Spleen (tissue), 11 donors: ENCODE data around the gene ZNF575. TPM values are rescaled to one million over a fixed set of nuclear protein-coding genes. Genes with fewer than 3 reads are reported as not detected.

ENCODE experiments used
- DNase-seq: peaks from one replicate; pipeline ENCODE4 v3.0.0-alpha.2; 2020
- H3K27ac ChIP-seq, 8 donors: fragments of 200-600 bp; sonication (generic) in 7 of 8; 1 replicate in 4 of 8; 2 replicates in 4 of 8; pipeline versions ENCODE4 v1.5.0 to v1.8.0; 2016 to 2021; ENCODE audit warnings: inconsistent platforms in 4 of 8, mild to moderate bottlenecking in 4 of 8, moderate library complexity in 1 of 8
- H3K27me3 ChIP-seq, 7 donors: fragments of 200-600 bp; sonication (generic) in 6 of 7; replicated peaks in 1 of 7; 1 replicate in 4 of 7; 2 replicates in 3 of 7; pipeline versions ENCODE4 v1.5.0 to v1.8.0; 2016 to 2021; ENCODE audit warnings: inconsistent platforms in 3 of 7, mild to moderate bottlenecking in 1 of 7
- H3K36me3 ChIP-seq, 6 donors: fragments of 200-600 bp; sonication (generic) in 5 of 6; 1 replicate in 4 of 6; 2 replicates in 2 of 6; pipeline versions ENCODE4 v1.5.0 to v1.8.0; 2016 to 2021; ENCODE audit warnings: inconsistent platforms in 2 of 6
- H3K4me1 ChIP-seq, 6 donors: fragments of 200-600 bp; sonication (generic) in 5 of 6; 1 replicate in 3 of 6; 2 replicates in 3 of 6; pipeline versions ENCODE4 v1.5.0 to v1.8.0; 2016 to 2021; ENCODE audit warnings: inconsistent platforms in 3 of 6
- H3K4me3 ChIP-seq, 8 donors: fragments of 200-600 bp; sonication (generic) in 7 of 8; 1 replicate in 4 of 8; 2 replicates in 4 of 8; pipeline versions ENCODE4 v1.5.0 to v1.8.0; 2016 to 2021; ENCODE audit warnings: inconsistent platforms in 4 of 8, mild to moderate bottlenecking in 4 of 8, moderate library complexity in 2 of 8
- H3K9me3 ChIP-seq, 8 donors: fragments of 200-600 bp; sonication (generic) in 7 of 8; 1 replicate in 4 of 8; 2 replicates in 4 of 8; pipeline versions ENCODE4 v1.5.0 to v1.8.0; 2016 to 2021; ENCODE audit warnings: inconsistent platforms in 4 of 8
- POLR2A ChIP-seq, 3 donors: fragments of 450-650 bp; IDR thresholded peaks; one replicate each; pipeline ENCODE4 v1.5.1; 2017; ENCODE audit warnings: antibody characterized with exemption in 3 of 3, mild to moderate bottlenecking in 1 of 3
- POLR2AphosphoS5 ChIP-seq, 3 donors: sonication (generic); formaldehyde crosslinking; IDR thresholded peaks; one replicate each; pipeline ENCODE4 v1.5.1; 2017; ENCODE audit warnings: antibody characterized with exemption in 3 of 3
- WGBS, 5 donors: extraction: QIAGEN DNeasy Blood & Tissue Kit in 3 of 5; methylation state at CpG; one replicate each; pipeline versions ENCODE4 v1.1.5 to v1.1.7; 2013 to 2018; 5-methylcytosine and 5-hydroxymethylcytosine counted together
- intact Hi-C: fragments of 100-400 bp; cut with DNase I; formaldehyde crosslinking; loops from one replicate; pipeline ENCODE4 v1.15.0; 2023; ENCODE audit warnings: low total_unique reads
- polyA plus RNA-seq, 3 donors: library from polyadenylated mRNA; stranded (reverse); fragments of 200-250 nt; gene quantifications; one replicate each; pipeline ENCODE4 v1.2.1, GENCODE V29; 2013
- total RNA-seq, 7 donors: library from RNA; depleted of rRNA in 3 of 7; stranded (reverse); fragments of >200 nt in 3 of 7; fragmentation: NEBNext Ultra II Directional in 4 of 7; extraction: Animal tissue kit (Norgen Biotek cat#: 25700) in 4 of 7; gene quantifications; one replicate each; pipeline versions ENCODE4 v1.1.0 to v1.2.1, GENCODE V29; 2016 to 2021
- TF ChIP-seq, protein P1 (sequence below), 11 experiments: fragments of 200-600 bp in 7 of 11; fragments of 450-650 bp in 4 of 11; sonication (generic) in 4 of 11; IDR thresholded peaks in 8 of 11; conservative IDR thresholded peaks in 3 of 11; 1 replicate in 7 of 11; 2 replicates in 4 of 11; pipeline versions ENCODE4 v1.4.0 to v1.8.0; 2016 to 2021; ENCODE audit warnings: antibody characterized with exemption in 11 of 11, inconsistent platforms in 4 of 11, mild to moderate bottlenecking in 1 of 11
- donor health status: healthy with polysubstance abuse.
- donor health status: DM: no; HTN: no; CAD: no; lungs with moderate emphysema.
- donor health status: DM: no; HTN: no; CAD: no.
- donor health status: Bipolar disorder and iron deficiency.
- donor health status: healthy.
- donor health status: DM: no; HTN: no; CAD: no.
- donor health status: DM: yes; HTN: yes; CAD: no.

ZNF575 gene
- total and polyA plus RNA-seq, 10 donors = 0.82 to 4.3 (median 2.1) TPM; not detected in 2

DNA sequence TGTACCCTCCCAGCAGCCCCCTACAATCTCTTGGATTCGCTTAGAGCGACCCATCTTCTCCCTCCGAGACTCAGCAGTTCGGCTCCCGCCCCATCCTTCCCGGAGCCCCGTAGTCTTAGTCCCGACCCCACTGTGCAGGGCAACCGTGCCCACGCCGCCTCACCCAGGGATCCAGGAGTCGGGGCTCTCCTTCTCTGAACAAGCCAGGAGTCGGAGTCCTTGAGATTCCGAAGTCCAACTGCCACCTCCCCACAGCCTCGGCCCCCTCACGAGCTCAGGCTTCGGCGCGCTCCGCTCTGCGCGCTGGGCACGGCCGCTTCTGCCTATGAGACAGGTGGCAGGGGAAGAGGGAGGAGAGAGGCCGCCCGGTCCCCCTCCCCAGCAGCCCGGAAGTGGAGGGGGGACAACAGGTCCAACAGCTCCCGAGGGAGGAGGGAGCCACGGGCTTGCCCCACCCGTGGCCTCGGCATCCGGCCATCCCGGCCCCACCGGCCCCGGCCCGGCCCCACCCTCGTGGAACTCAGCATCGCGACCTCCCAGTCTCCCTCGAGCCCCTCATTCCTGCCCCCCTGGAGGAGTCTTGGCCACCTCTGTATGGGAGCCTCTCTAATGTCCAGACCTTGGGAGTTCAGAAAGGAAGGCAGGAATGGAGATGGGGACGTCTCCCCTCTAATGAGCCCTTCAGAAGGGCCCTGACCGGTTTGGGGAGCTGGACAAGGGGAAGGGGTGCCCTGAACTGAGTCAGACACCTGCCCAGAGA lies 28.4 kb upstream of the ZNF575 start, which contains the start of gene PHLDB3:
Gene PHLDB3, minus strand, starts transcription at position 321 of the 760 bp plus-strand sequence. CDS start 628 bp downstream, outside the sequence.
- H3K27ac ChIP-seq = peak within 1 kb of the TSS; percentile 82 to 92 (median 88)
- H3K36me3 ChIP-seq = peaks cover 0 to 49% (median 13%) of the 10 kb centered on the region in 6 donors
- intact Hi-C loops = no loop called here
- H3K9me3 ChIP-seq = no peaks in the 10 kb centered on the region
- TF ChIP-seq POLR2A (IDR thresholded peaks at IDR 0.05) (no peak), POLR2AphosphoS5 (IDR thresholded peaks at IDR 0.05) (peak in 2 of 3 donors; percentile 68 to 71)
- TF ChIP-seq, protein P1, sequence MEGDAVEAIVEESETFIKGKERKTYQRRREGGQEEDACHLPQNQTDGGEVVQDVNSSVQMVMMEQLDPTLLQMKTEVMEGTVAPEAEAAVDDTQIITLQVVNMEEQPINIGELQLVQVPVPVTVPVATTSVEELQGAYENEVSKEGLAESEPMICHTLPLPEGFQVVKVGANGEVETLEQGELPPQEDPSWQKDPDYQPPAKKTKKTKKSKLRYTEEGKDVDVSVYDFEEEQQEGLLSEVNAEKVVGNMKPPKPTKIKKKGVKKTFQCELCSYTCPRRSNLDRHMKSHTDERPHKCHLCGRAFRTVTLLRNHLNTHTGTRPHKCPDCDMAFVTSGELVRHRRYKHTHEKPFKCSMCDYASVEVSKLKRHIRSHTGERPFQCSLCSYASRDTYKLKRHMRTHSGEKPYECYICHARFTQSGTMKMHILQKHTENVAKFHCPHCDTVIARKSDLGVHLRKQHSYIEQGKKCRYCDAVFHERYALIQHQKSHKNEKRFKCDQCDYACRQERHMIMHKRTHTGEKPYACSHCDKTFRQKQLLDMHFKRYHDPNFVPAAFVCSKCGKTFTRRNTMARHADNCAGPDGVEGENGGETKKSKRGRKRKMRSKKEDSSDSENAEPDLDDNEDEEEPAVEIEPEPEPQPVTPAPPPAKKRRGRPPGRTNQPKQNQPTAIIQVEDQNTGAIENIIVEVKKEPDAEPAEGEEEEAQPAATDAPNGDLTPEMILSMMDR (IDR thresholded peaks at IDR 0.05 in 8 of 11, conservative IDR thresholded peaks at IDR 0.05 in 3 of 11) = peak in 1 of 11 experiments; percentile 2
- H3K27me3 ChIP-seq = no peaks in the 10 kb centered on the region
- 2 to 4% (median 3%) methylated on average over 36 to 42 of the region's 42 CpGs for WGBS, 5 donors
- H3K4me1 ChIP-seq = peaks cover 9 to 45% (median 21%) of the 10 kb centered on the region in 6 donors
- H3K4me3 ChIP-seq = peak within 1 kb of the TSS; percentile 53 to 90 (median 72)
- DNase-seq = peak; percentile 90

DNA sequence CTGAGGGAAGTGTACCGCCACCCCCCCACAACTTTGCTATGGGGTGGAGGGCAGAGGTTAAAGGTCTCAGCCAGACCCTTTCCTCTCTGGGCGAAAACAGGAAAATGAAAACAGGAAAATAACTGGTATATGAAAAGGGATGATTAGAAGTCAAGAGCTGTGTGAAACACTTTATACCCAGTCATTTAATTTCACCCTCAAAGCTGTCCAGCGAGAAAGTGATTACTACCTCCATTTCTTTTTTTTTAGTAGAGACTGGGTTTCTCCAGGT lies 27.9 kb upstream of the ZNF575 start:
- Histone ChIP-seq H3K27ac (peak overlapping the region in 6 of 8 donors; percentile 82 to 92 (median 90)), H3K36me3 (peaks cover 0 to 49% (median 18%) of the 10 kb centered on the region in 6 donors), H3K27me3 (no peaks in the 10 kb centered on the region), H3K4me3 (peak overlapping the region in 4 of 8 donors; percentile 58 to 90 (median 66)), H3K4me1 (peaks cover 9 to 45% (median 21%) of the 10 kb centered on the region in 6 donors), H3K9me3 (no peaks in the 10 kb centered on the region)
- WGBS, 5 donors = 68 to 81% (median 72%) methylated on average over 3 of the region's 3 CpGs
- intact Hi-C loops = no loop called here
- TF ChIP-seq POLR2A (IDR thresholded peaks at IDR 0.05) = no peak
- no peak for TF ChIP-seq POLR2AphosphoS5 (IDR thresholded peaks at IDR 0.05)
- TF ChIP-seq, protein P1 (IDR thresholded peaks at IDR 0.05 in 8 of 11, conservative IDR thresholded peaks at IDR 0.05 in 3 of 11) = no peak
- DNase-seq = no peak

DNA sequence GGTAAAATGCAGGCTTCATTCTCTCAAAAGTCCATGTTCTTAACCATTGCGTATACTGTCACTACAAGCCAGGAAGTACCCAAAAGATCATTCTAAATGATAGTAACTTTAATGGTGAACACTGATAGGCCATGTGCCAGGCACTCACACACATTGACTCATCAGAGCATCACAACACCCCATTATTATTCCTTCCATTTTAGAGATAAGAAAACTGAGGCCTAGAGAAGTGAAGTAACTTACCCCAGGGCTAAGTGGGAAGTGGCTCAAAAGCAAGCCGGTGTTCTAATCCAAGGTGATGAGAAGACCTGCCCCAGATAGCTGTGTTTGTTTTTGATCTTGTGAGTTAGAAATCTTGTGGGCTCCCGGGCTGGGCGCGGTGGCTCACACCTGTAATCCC lies 27.0 kb upstream of the ZNF575 start:
- TF ChIP-seq, protein P1 (IDR thresholded peaks at IDR 0.05 in 8 of 11, conservative IDR thresholded peaks at IDR 0.05 in 3 of 11) = no peak
- no peak for TF ChIP-seq POLR2A (IDR thresholded peaks at IDR 0.05)
- TF ChIP-seq POLR2AphosphoS5 (IDR thresholded peaks at IDR 0.05) = no peak
- peaks cover 9 to 45% (median 21%) of the 10 kb centered on the region in 6 donors for H3K4me1 ChIP-seq
- no peaks in the 10 kb centered on the region for H3K27me3 ChIP-seq
- intact Hi-C loops = no loop called here
- no peak overlapping the region for H3K4me3 ChIP-seq
- H3K27ac ChIP-seq = peak overlapping the region in 2 of 8 donors; percentile 9 to 11
- no peaks in the 10 kb centered on the region for H3K9me3 ChIP-seq
- 91 to 98% (median 93%) methylated on average over 5 of the region's 5 CpGs for WGBS, 5 donors
- peaks cover 0 to 57% (median 22%) of the 10 kb centered on the region in 6 donors for H3K36me3 ChIP-seq
- DNase-seq = no peak

DNA sequence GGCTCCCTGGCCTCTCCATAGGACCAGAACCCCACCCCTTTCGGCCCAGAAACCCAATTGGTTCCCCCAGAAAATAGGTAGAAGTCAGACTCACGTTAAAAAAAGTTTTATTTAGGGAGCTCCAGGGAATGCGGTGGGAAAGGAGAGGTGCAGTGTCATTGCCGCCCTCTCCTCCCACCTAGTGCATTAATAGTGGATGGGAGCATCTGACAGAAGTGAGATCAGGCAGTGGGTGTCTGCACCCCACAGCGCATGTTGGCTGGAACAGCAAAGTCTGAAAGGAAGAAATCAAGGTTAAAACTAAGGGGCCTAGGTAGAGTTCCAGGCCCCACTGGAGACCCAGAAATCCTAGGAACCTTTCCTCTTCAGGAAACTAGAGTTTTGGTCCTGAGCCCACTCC lies 26.4 kb upstream of the ZNF575 start:
- intact Hi-C loops = no loop called here
- H3K36me3 ChIP-seq = peaks cover 0 to 59% (median 24%) of the 10 kb centered on the region in 6 donors
- 90 to 96% (median 91%) methylated on average over 5 of the region's 5 CpGs for WGBS, 5 donors

More for the DNA sequence above, 26.4 kb upstream of the ZNF575 start:
- H3K9me3 ChIP-seq = no peaks in the 10 kb centered on the region
- no peak overlapping the region for H3K4me3 ChIP-seq
- TF ChIP-seq, protein P1 (IDR thresholded peaks at IDR 0.05 in 8 of 11, conservative IDR thresholded peaks at IDR 0.05 in 3 of 11) = no peak
- TF ChIP-seq POLR2A (IDR thresholded peaks at IDR 0.05) = no peak
- no peak for TF ChIP-seq POLR2AphosphoS5 (IDR thresholded peaks at IDR 0.05)
- no peak overlapping the region for H3K27ac ChIP-seq
- H3K27me3 ChIP-seq = no peaks in the 10 kb centered on the region
- no peak for DNase-seq
- peaks cover 9 to 40% (median 21%) of the 10 kb centered on the region in 6 donors for H3K4me1 ChIP-seq
